GM19395 (cell line): Measurements from ENCODE around the gene ACLY.
A peak's percentile ranks its signal among the peaks of the same experiment; 100 is the strongest.
"Not testable (repeated sequence)": the region's sequence is repeated elsewhere in the genome, so short reads cannot be mapped to it uniquely, and the experiment has no call there.

Source experiments
- ATAC-seq: cut with Tn5 transposase; IDR thresholded peaks from one replicate; pipeline ENCODE4 v1.9.1; 2021; ENCODE audit warnings: mild to moderate bottlenecking, moderate library complexity; ENCODE audit not compliant: unreplicated experiment

Gene ACLY

DNA sequence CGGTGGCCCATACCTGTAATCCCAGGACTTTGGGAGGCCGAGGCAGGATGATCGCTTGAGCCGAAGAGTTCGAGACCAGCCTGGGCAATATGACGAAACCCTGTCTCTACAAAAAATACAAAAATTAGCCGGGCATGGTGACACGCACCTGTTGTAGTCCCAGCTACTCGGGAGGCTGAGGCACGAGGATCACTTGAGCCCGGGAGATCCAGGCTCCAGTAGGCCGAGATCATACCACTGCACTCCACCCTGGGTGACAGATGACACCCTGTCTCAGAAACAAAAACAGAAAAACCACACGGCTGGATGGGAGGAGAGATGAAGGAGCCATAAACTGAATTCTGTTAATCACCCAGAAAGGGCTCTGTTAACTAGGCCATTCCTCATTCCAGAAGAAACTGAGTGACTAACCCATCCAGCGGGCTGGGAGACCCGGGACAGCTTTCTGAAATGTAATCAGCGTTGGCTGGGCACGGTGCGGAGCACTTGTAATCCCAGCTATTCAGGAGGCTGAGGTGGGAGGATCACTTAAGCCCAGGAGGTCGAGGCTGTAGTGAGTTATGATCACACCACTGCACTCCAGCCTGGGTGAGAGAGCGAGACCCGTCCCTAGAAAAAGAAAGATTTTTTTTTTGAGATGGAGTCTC, 82.1 kb downstream of the ACLY start:
- ATAC-seq = no peak

DNA sequence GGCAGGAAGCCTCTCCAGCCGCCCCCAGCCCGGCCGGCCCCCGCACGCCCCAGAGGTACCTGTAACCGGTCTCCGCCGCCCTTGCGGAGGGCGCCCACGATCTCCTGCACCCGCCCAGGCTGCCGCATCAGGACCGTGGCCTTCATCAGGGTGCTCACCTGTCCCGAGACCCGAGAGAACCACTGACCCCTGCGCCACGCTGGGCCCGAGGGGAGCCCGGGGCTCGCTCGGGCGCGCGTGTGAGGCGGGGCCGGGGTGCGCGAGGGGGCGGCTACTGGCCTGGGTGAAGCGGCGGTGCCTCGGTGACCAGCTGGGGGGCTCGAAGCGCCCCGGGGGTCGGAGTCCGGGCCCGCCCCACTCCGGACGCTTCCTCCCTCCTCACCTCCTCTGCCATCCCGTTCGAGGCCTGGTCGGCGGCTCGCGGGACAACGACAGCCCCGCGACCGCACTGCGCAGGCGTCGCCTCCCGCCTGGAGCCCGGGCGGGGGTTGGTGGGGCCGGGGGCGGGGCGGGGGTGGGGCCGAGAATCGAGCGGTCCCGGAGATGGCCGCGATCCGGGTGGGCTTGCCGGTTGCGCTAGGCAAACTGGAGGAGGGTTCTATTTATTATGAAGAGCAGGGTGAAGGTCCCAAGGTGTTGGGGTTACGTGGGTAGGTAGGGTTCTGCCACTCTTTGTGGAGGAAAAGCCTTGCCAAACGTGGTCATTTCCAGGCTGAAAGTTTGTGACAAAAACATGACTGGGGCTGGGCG, 82.8 kb downstream of the ACLY start, which contains the start of gene NT5C3B:
TSS of gene NT5C3B (minus strand) at position 433 of the 750 bp plus-strand sequence. CDS start at position 394, 39 bp downstream.
- peak; percentile 60 for ATAC-seq

DNA sequence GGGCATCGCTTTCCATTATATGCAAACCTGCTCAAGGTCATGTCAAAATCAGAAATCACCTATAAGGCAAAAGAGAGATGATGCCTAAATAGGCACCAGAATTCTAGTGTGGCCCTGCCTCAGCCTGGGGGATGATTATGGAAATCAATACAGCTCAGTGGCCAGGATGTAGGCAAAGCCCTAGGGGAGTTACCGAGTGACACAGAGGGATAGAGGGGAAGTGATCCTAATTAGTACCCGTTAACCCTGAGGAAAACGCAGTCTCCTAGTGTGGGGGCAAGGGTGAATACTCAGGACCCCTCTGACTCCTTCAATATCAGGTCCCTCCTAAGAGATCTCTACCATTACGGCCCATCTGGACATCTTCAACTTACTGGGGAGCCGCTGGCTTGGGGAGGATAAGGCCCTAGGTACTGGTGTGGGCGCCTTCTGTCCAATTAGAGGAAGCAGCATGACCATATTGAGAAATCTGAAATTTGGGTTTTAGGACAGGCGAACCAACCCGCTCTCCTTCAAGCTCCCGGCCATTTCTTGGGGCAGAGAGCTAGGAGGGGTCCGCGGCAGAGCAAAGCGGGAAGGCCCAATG, 83.4 kb downstream of the ACLY start:
- ATAC-seq = peak; percentile 38

GRCh38 chr17:41829961-41830360, 88.8 kb downstream of the ACLY start:
- not testable (repeated sequence) for ATAC-seq

DNA sequence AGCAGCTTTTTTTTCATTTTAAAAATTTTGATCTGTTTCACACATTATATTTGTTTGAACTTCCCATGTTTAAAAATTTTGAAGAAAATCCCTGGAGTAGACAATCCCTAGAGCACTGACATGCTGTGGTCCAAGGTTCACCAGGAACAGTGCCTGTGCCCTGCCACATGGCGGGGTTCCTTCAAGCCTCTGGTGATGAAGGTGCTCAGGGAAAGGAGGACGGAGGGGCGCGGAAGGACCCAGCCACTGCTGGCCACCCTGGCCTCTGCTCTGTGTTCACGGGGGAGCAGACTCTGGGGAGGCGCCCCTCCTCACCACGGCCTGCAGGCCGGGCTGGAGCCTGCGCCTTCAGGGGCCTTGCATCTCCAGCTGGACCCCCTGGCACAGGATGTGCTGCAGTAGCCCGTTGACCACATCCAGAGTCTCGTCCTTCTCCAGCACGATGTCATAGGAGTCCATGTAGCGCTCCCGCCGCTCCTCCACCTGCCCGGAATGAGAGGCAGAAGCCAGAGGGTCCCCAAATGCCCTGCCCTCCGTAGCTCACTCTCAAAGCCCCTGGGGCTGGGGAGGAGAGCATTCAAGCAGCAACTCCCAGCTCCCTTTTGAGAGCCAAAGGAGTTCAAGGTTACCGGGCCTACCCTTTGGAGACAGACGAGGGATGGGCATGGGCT, 93.4 kb downstream of the ACLY start:
- no peak for ATAC-seq

- no peak for ATAC-seq
These were observed 94.7 kb downstream of the ACLY start for GRCh38 chr17:41824086-41824485.

GRCh38 chr17:41823580-41823979, 95.2 kb downstream of the ACLY start:
- no peak for ATAC-seq

GRCh38 chr17:41823141-41823524, 95.6 kb downstream of the ACLY start:
- no peak for ATAC-seq

- ATAC-seq = no peak
These were observed 96.3 kb downstream of the ACLY start for GRCh38 chr17:41822216-41823140.

- ATAC-seq = no peak
These were observed 97.0 kb downstream of the ACLY start for GRCh38 chr17:41821776-41822175.

- ATAC-seq = no peak
These were observed 100.7 kb downstream of the ACLY start for GRCh38 chr17:41818024-41818423.
